H9 (cell line): ENCODE data around the gene ARPIN. TPM values are rescaled to one million over a fixed set of nuclear protein-coding genes. Genes with fewer than 3 reads are reported as not detected.

Source experiments
- DNase-seq: peaks from one replicate; pipeline ENCODE4 v3.0.0-alpha.2; 2017
- H2AFZ ChIP-seq: one replicate; pipeline ENCODE4 v1.6.1; 2013; ENCODE audit warnings: mild to moderate bottlenecking, low read length, control low read depth, moderate library complexity
- H2AK5ac ChIP-seq: 2 replicates; pipeline ENCODE4 v1.6.1; 2013; ENCODE audit warnings: low read length, control low read depth, mixed read lengths; ENCODE audit not compliant: insufficient read length
- H2BK120ac ChIP-seq: one replicate; pipeline ENCODE4 v1.6.1; 2013; ENCODE audit warnings: low read depth, mild to moderate bottlenecking, low read length, control low read depth, inconsistent platforms; ENCODE audit not compliant: poor library complexity, severe bottlenecking
- H2BK12ac ChIP-seq: 2 replicates; pipeline ENCODE4 v1.6.1; 2013; ENCODE audit warnings: low read length, control low read depth, mixed read lengths, low read depth; ENCODE audit not compliant: insufficient read length
- H2BK15ac ChIP-seq: 2 replicates; pipeline ENCODE4 v1.6.1; 2013; ENCODE audit warnings: low read depth, low read length, control low read depth
- H2BK20ac ChIP-seq: one replicate; pipeline ENCODE4 v1.6.1; 2013; ENCODE audit warnings: low read depth, mild to moderate bottlenecking, low read length, control low read depth, inconsistent platforms; ENCODE audit not compliant: poor library complexity, severe bottlenecking
- H2BK5ac ChIP-seq: 2 replicates; pipeline ENCODE4 v1.6.1; 2013; ENCODE audit warnings: low read length, control low read depth, mixed read lengths; ENCODE audit not compliant: insufficient read length
- H3K14ac ChIP-seq: 2 replicates; pipeline ENCODE4 v1.6.1; 2013; ENCODE audit warnings: low read length, control low read depth; ENCODE audit not compliant: insufficient read depth
- H3K18ac ChIP-seq: 2 replicates; pipeline ENCODE4 v1.6.1; 2013; ENCODE audit warnings: low read depth, mild to moderate bottlenecking, mixed read lengths, low read length, control low read depth; ENCODE audit not compliant: insufficient read length
- H3K23ac ChIP-seq: 2 replicates; pipeline ENCODE4 v1.6.1; 2013; ENCODE audit warnings: low read length, control low read depth, mixed read lengths, low read depth; ENCODE audit not compliant: insufficient read length
- H3K23me2 ChIP-seq: 2 replicates; pipeline ENCODE4 v1.6.1; 2013; ENCODE audit warnings: low read depth, mild to moderate bottlenecking, mixed read lengths, low read length, control low read depth; ENCODE audit not compliant: insufficient read length, poor library complexity, severe bottlenecking
- H3K27ac ChIP-seq: 2 replicates; pipeline ENCODE4 v1.5.1; 2013; ENCODE audit warnings: low read length, control low read depth, mixed read lengths, low read depth; ENCODE audit not compliant: insufficient read length
- H3K27me3 ChIP-seq: 2 replicates; pipeline ENCODE4 v1.6.1; 2013; ENCODE audit warnings: low read length, control low read depth, inconsistent platforms; ENCODE audit not compliant: insufficient read depth
- H3K4ac ChIP-seq: 2 replicates; pipeline ENCODE4 v1.6.1; 2013; ENCODE audit warnings: low read depth, mild to moderate bottlenecking, control low read depth, inconsistent platforms, low read length, moderate library complexity
- H3K4me1 ChIP-seq: 2 replicates; pipeline ENCODE4 v1.6.1; 2013; ENCODE audit warnings: low read length, control low read depth, inconsistent platforms; ENCODE audit not compliant: insufficient read depth
- H3K4me2 ChIP-seq: 2 replicates; pipeline ENCODE4 v1.6.1; 2013; ENCODE audit warnings: low read length, control low read depth, mixed read lengths; ENCODE audit not compliant: insufficient read length, insufficient read depth
- H3K56ac ChIP-seq: 2 replicates; pipeline ENCODE4 v1.6.1; 2013; ENCODE audit warnings: low read depth, mild to moderate bottlenecking, mixed read lengths, low read length, control low read depth; ENCODE audit not compliant: insufficient read length
- H3K79me1 ChIP-seq: 2 replicates; pipeline ENCODE4 v1.6.1; 2013; ENCODE audit warnings: low read depth, mild to moderate bottlenecking, moderate library complexity, low read length, control low read depth, inconsistent platforms; ENCODE audit not compliant: insufficient read depth, poor library complexity, severe bottlenecking
- H3K79me2 ChIP-seq: 2 replicates; pipeline ENCODE4 v1.6.1; 2013; ENCODE audit warnings: low read length, control low read depth, inconsistent platforms; ENCODE audit not compliant: insufficient read depth
- H3K9ac ChIP-seq: 2 replicates; pipeline ENCODE4 v1.6.1; 2013; ENCODE audit warnings: low read length, control low read depth, mixed read lengths; ENCODE audit not compliant: insufficient read length; ENCODE audit errors: extremely low read depth
- H3K9me3 ChIP-seq: one replicate; pipeline ENCODE4 v1.6.1; 2013; ENCODE audit warnings: low read depth, low read length, inconsistent platforms; ENCODE audit not compliant: control insufficient read depth
- H3T11ph ChIP-seq: one replicate; pipeline ENCODE4 v1.6.1; 2013; ENCODE audit warnings: mild to moderate bottlenecking, low read length, control low read depth, inconsistent platforms
- H4K20me1 ChIP-seq: one replicate; pipeline ENCODE4 v1.6.1; 2013; ENCODE audit not compliant: control insufficient read depth, insufficient read length, insufficient read depth
- H4K5ac ChIP-seq: 2 replicates; pipeline ENCODE4 v1.6.1; 2013; ENCODE audit warnings: low read depth, mild to moderate bottlenecking, mixed read lengths, low read length, control low read depth; ENCODE audit not compliant: insufficient read length
- H4K8ac ChIP-seq: replicated peaks from 2 replicates; pipeline ENCODE4 v1.6.1; 2013; ENCODE audit warnings: low read length, control low read depth, mixed read lengths, low read depth; ENCODE audit not compliant: insufficient read length
- H4K91ac ChIP-seq: 2 replicates; pipeline ENCODE4 v1.6.1; 2013; ENCODE audit warnings: low read depth, mild to moderate bottlenecking, moderate library complexity, mixed read lengths, low read length, control low read depth; ENCODE audit not compliant: insufficient read length
- H3K27ac Mint-ChIP-seq, 3 experiments: 2 replicates in 2 of 3; 3 replicates in 1 of 3; pipeline ENCODE4 v1.8.0; 2020 to 2021; ENCODE audit warnings: mixed read lengths in 3 of 3, mild to moderate bottlenecking in 1 of 3, moderate library complexity in 1 of 3
- H3K27me3 Mint-ChIP-seq: 2 replicates; pipeline ENCODE4 v1.8.0; 2021; ENCODE audit warnings: low read depth, mild to moderate bottlenecking, moderate library complexity, mixed read lengths
- H3K36me3 Mint-ChIP-seq, 3 experiments: 2 replicates in 2 of 3; 3 replicates in 1 of 3; pipeline ENCODE4 v1.8.0; 2020 to 2021; ENCODE audit warnings: low read depth in 3 of 3, mixed read lengths in 3 of 3; ENCODE audit not compliant: insufficient read depth in 1 of 3
- H3K4me1 Mint-ChIP-seq, 2 experiments: 2 replicates each; pipeline ENCODE4 v1.8.0; 2020; ENCODE audit warnings: mixed read lengths in 2 of 2
- H3K4me3 Mint-ChIP-seq, 2 experiments: 2 replicates in 1 of 2; 3 replicates in 1 of 2; pipeline ENCODE4 v1.8.0; 2020 to 2021; ENCODE audit warnings: mild to moderate bottlenecking in 2 of 2, mixed read lengths in 2 of 2, moderate library complexity in 1 of 2
- H3K9me3 Mint-ChIP-seq, 2 experiments: 2 replicates in 1 of 2; 3 replicates in 1 of 2; pipeline ENCODE4 v1.8.0; 2020; ENCODE audit warnings: mild to moderate bottlenecking in 2 of 2, mixed read lengths in 2 of 2, moderate library complexity in 1 of 2
- CTCF ChIP-seq: fragments of 200-600 bp; sonication (generic); conservative IDR thresholded peaks from 3 replicates; pipeline ENCODE4 v1.8.0; 2021; ENCODE audit warnings: antibody characterized with exemption, mild to moderate bottlenecking
- WGBS: extraction: QIAGEN DNeasy Blood & Tissue Kit; methylation state at CpG from one replicate; pipeline ENCODE4 v1.1.7; 2013; ENCODE audit warnings: missing lambda C conversion rate, low lambda C conversion rate, mixed read lengths; ENCODE audit not compliant: insufficient read length; ENCODE audit errors: extremely low coverage; 5-methylcytosine and 5-hydroxymethylcytosine counted together
- total RNA-seq: library from RNA; stranded (reverse); gene quantifications from 2 replicates; pipeline ENCODE4 v1.2.1, GENCODE V29; 2021

ARPIN gene
- total RNA-seq, 1 experiment from 2014 or later: 6.4 TPM

DNA sequence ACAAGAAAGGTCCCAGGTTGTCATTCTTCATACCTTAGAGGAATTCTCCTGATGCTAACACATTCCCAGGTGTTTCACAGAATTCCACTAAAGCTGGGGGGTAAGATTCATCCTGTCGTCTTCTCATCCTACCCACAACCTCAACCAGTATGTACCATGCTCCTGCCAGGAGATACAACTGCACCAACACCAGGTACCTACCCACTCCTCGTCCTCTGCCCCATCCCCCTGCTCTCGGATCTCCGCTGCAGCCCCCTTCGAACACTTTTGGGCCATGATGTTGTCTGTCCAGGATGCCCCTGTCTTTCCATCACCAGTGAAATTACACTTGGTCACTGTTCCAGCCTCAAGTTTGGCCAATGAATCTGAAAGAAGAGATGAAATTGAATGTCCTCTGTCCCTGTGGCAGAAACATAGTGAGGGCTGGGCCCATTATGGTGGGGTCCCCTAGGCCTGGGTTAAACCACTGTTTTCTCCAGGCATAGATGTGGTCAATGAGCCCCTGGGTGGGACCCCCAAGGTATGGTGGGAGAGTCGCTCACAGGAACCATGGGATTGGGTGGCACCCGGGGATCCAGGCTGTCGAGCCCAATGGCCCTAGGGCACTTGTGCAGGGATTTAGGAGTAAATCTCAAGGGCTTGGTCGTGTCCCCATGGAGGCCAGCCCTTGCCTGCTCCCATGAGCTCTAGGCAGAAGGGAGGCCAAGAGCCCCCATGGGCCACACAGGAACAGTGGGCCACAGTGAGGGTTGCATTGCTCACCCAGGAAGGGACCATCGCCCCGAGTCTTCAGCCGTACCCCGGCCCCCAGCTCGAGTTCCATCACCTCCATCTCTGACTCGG is 9.5 kb downstream of the ARPIN start:
- H3K9me3 ChIP-seq: no peaks in the 10 kb centered on the region
- H4K8ac ChIP-seq: no peak overlapping the region
- Mint-ChIP-seq H3K27ac (no peak overlapping the region), H3K36me3 (peaks cover 0 to 5% (median 2%) of the 10 kb centered on the region in 3 experiments; a peak in 2 of 7 replicates), H3K27me3 (no peaks in the 10 kb centered on the region; the same call in 1 of the 2 replicates), H3K4me3 (no peak overlapping the region), H3K4me1 (peaks cover 3 to 7% of the 10 kb centered on the region in 2 experiments), H3K9me3 (no peaks in the 10 kb centered on the region)
- H2BK120ac ChIP-seq: no peak overlapping the region
- H3K4ac ChIP-seq: no peak overlapping the region
- H2BK12ac ChIP-seq: no peak overlapping the region
- no peak for DNase-seq
- no peak overlapping the region for H4K91ac ChIP-seq
- no peak overlapping the region for H3K4me2 ChIP-seq
- no peak overlapping the region for H3K9ac ChIP-seq
- no peak for TF ChIP-seq CTCF
- no peak overlapping the region for H3K18ac ChIP-seq
- H3K23me2 ChIP-seq: no peaks in the 10 kb centered on the region
- no peaks in the 10 kb centered on the region for H4K20me1 ChIP-seq
- H3T11ph ChIP-seq: no peak overlapping the region
- H3K56ac ChIP-seq: no peak overlapping the region
- no peak overlapping the region for H2AK5ac ChIP-seq
- no CpG with 5 or more reads among the region's 15 CpGs for WGBS
- no peak overlapping the region for H2AFZ ChIP-seq
- no peak overlapping the region for H4K5ac ChIP-seq
- H3K23ac ChIP-seq: no peak overlapping the region
- no peaks in the 10 kb centered on the region for H3K27me3 ChIP-seq
- H3K27ac ChIP-seq: no peak overlapping the region
- H2BK20ac ChIP-seq: no peak overlapping the region
- H3K79me2 ChIP-seq: no peaks in the 10 kb centered on the region
- H3K4me1 ChIP-seq: no peaks in the 10 kb centered on the region
- no peak overlapping the region for H2BK5ac ChIP-seq
- H3K14ac ChIP-seq: no peak overlapping the region
- no peak overlapping the region for H2BK15ac ChIP-seq
- H3K79me1 ChIP-seq: no peaks in the 10 kb centered on the region
